Dedifferentiated amniotic fluid mesenchymal stem cell (primary cell): ENCODE measurements around the gene ARFIP2.
"Not testable (repeated sequence)": the region's sequence is repeated elsewhere in the genome, so short reads cannot be mapped to it uniquely, and the experiment has no call there.

Source experiments
- DNase-seq: peaks from one replicate; pipeline ENCODE4 v3.0.0-alpha.2; 2016; ENCODE audit errors: extremely low spot score

Gene ARFIP2

GRCh38 chr11:6481012-6481923 lies at the start of gene ARFIP2, which contains the start of gene TIMM10B:
TSS of gene ARFIP2 (minus strand) at chr11:6481331. CDS start at chr11:6480421, 910 bp downstream.
TSS of gene TIMM10B (plus strand) at chr11:6481501. CDS start at chr11:6481517, 16 bp downstream.
- DNase-seq: peak; percentile 98

GRCh38 chr11:6530848-6531247 lies 49.7 kb upstream of the ARFIP2 start:
- no peak for DNase-seq

- no peak for DNase-seq
Measured at GRCh38 chr11:6529266-6529665, 48.1 kb upstream of the ARFIP2 start.

- DNase-seq: no peak
Measured at GRCh38 chr11:6526411-6527135, 45.4 kb upstream of the ARFIP2 start.

GRCh38 chr11:6523253-6523652 lies 42.1 kb upstream of the ARFIP2 start:
- peak; percentile 22 for DNase-seq

GRCh38 chr11:6521946-6522345 lies 40.8 kb upstream of the ARFIP2 start:
- not testable (repeated sequence) for DNase-seq

GRCh38 chr11:6520265-6520664 lies 39.1 kb upstream of the ARFIP2 start:
- no peak for DNase-seq

- no peak for DNase-seq
Measured at GRCh38 chr11:6516865-6517264, 35.7 kb upstream of the ARFIP2 start.

- no peak for DNase-seq
Measured at GRCh38 chr11:6505577-6506240, 24.6 kb upstream of the ARFIP2 start.

GRCh38 chr11:6504166-6504565 lies 23.0 kb upstream of the ARFIP2 start:
- no peak for DNase-seq

- no peak for DNase-seq
Measured at GRCh38 chr11:6502382-6502781, 21.3 kb upstream of the ARFIP2 start.

- DNase-seq: no peak
Measured at GRCh38 chr11:6498544-6498943, 17.4 kb upstream of the ARFIP2 start.

GRCh38 chr11:6498121-6498520 lies 17.0 kb upstream of the ARFIP2 start:
- DNase-seq: no peak

GRCh38 chr11:6497069-6497839 lies 16.1 kb upstream of the ARFIP2 start, which contains the start of gene DNHD1:
TSS of gene DNHD1 (plus strand) at chr11:6497280. CDS start at chr11:6498216, 936 bp downstream.
- no peak for DNase-seq

- DNase-seq: no peak
Measured at GRCh38 chr11:6489306-6489705, 8.2 kb upstream of the ARFIP2 start.

- DNase-seq: no peak
Measured at GRCh38 chr11:6488821-6489220, 7.7 kb upstream of the ARFIP2 start.

- DNase-seq: no peak
Measured at GRCh38 chr11:6488342-6488741, 7.2 kb upstream of the ARFIP2 start.

GRCh38 chr11:6486938-6487337 lies 5.8 kb upstream of the ARFIP2 start:
- no peak for DNase-seq

GRCh38 chr11:6486256-6486655 lies 5.1 kb upstream of the ARFIP2 start:
- DNase-seq: no peak

GRCh38 chr11:6485661-6486060 lies 4.5 kb upstream of the ARFIP2 start:
- DNase-seq: no peak

- no peak for DNase-seq
Measured at GRCh38 chr11:6483015-6483414, 1.9 kb upstream of the ARFIP2 start.
